GM12873 (cell line): ENCODE measurements around the gene NME3.

ENCODE experiments used
- CTCF ChIP-seq: IDR thresholded peaks from 2 replicates; pipeline ENCODE4 v1.5.1; 2012; ENCODE audit warnings: low read depth, mild to moderate bottlenecking, moderate library complexity, low read length, control low read depth; ENCODE audit not compliant: insufficient read depth; ENCODE audit errors: missing control alignments

The NME3 gene

GRCh38 chr16:1771188-1771863 lies at the start of gene NME3:
Gene NME3 (minus strand): TSS chr16:1771543. CDS start chr16:1771534, 9 bp downstream.
- TF ChIP-seq CTCF: no peak

- TF ChIP-seq CTCF: no peak
Observed at GRCh38 chr16:1820946-1821290, 49.6 kb upstream of the NME3 start.

GRCh38 chr16:1820096-1820945 lies 49.0 kb upstream of the NME3 start:
- TF ChIP-seq CTCF: no peak

- TF ChIP-seq CTCF: no peak
Observed at GRCh38 chr16:1819611-1820010, 48.3 kb upstream of the NME3 start.

GRCh38 chr16:1818873-1819525 lies 47.7 kb upstream of the NME3 start:
- TF ChIP-seq CTCF: no peak

- TF ChIP-seq CTCF: no peak
Observed at GRCh38 chr16:1818204-1818872, 47.0 kb upstream of the NME3 start.

GRCh38 chr16:1817716-1818115 lies 46.4 kb upstream of the NME3 start:
- TF ChIP-seq CTCF: no peak
